ENCODE results near the gene ELN.

ELN gene

GRCh38 chr7:73986158-73986631 lies 41.8 kb upstream of the ELN start:
- Histone ChIP-seq H3K36me3 (replicated peaks; ENCODE audit: low read depth, low read length) (no peaks in the 10 kb centered on the region), H2AFZ (ENCODE audit: low read depth, low read length) (no peak overlapping the region), H4K20me1 (ENCODE audit: insufficient read depth, low read length) (no peaks in the 10 kb centered on the region), H3K79me2 (ENCODE audit: low read length) (no peaks in the 10 kb centered on the region), H3K4me3 (ENCODE audit: low read length) (no peak overlapping the region), H3K27me3 (ENCODE audit: low read depth, low read length) (peaks cover 6% of the 10 kb centered on the region; the same call in 1 of the 2 replicates), H3K9me3 (ENCODE audit: insufficient read depth, low read length) (no peaks in the 10 kb centered on the region), H3K4me1 (ENCODE audit: low read length) (no peaks in the 10 kb centered on the region), H3K4me2 (ENCODE audit: low read length) (no peak overlapping the region), H3K27ac (ENCODE audit: low read length) (no peak overlapping the region), H3K9ac (ENCODE audit: low read length) (no peak overlapping the region)
- no peak for TF ChIP-seq CTCF (IDR thresholded peaks at IDR 0.05; ENCODE audit: low read depth, low read length)
- TF ChIP-seq EZH2phosphoT487 (IDR thresholded peaks at IDR 0.05; ENCODE audit: low read depth) = no peak

- Histone ChIP-seq H3K36me3 (replicated peaks; ENCODE audit: low read depth, low read length) (no peaks in the 10 kb centered on the region), H2AFZ (ENCODE audit: low read depth, low read length) (no peak overlapping the region), H4K20me1 (ENCODE audit: insufficient read depth, low read length) (no peaks in the 10 kb centered on the region), H3K27me3 (ENCODE audit: low read depth, low read length) (no peaks in the 10 kb centered on the region), H3K4me3 (ENCODE audit: low read length) (no peak overlapping the region), H3K9ac (ENCODE audit: low read length) (no peak overlapping the region), H3K4me1 (ENCODE audit: low read length) (no peaks in the 10 kb centered on the region), H3K27ac (ENCODE audit: low read length) (no peak overlapping the region), H3K9me3 (ENCODE audit: insufficient read depth, low read length) (no peaks in the 10 kb centered on the region), H3K4me2 (ENCODE audit: low read length) (no peak overlapping the region), H3K79me2 (ENCODE audit: low read length) (no peaks in the 10 kb centered on the region)
- TF ChIP-seq CTCF (IDR thresholded peaks at IDR 0.05; ENCODE audit: low read depth, low read length) = no peak
- no peak for TF ChIP-seq EZH2phosphoT487 (IDR thresholded peaks at IDR 0.05; ENCODE audit: low read depth)
These were observed 40.7 kb upstream of the ELN start for GRCh38 chr7:73987298-73987697.

- no peak overlapping the region for H3K27ac ChIP-seq (ENCODE audit: low read length)
- H2AFZ ChIP-seq (ENCODE audit: low read depth, low read length) = no peak overlapping the region
- H3K4me1 ChIP-seq (ENCODE audit: low read length) = no peaks in the 10 kb centered on the region
- H3K4me3 ChIP-seq (ENCODE audit: low read length) = no peak overlapping the region
- H3K9ac ChIP-seq (ENCODE audit: low read length) = no peak overlapping the region
- H4K20me1 ChIP-seq (ENCODE audit: insufficient read depth, low read length) = no peaks in the 10 kb centered on the region
- no peak overlapping the region for H3K4me2 ChIP-seq (ENCODE audit: low read length)
- H3K79me2 ChIP-seq (ENCODE audit: low read length) = no peaks in the 10 kb centered on the region
- no peaks in the 10 kb centered on the region for H3K36me3 ChIP-seq (replicated peaks; ENCODE audit: low read depth, low read length)
- H3K9me3 ChIP-seq (ENCODE audit: insufficient read depth, low read length) = no peaks in the 10 kb centered on the region
- H3K27me3 ChIP-seq (ENCODE audit: low read depth, low read length) = no peaks in the 10 kb centered on the region
- TF ChIP-seq CTCF (IDR thresholded peaks at IDR 0.05; ENCODE audit: low read depth, low read length) (no peak), EZH2phosphoT487 (IDR thresholded peaks at IDR 0.05; ENCODE audit: low read depth) (no peak)
These were observed 39.8 kb upstream of the ELN start for GRCh38 chr7:73988197-73988596.

- Histone ChIP-seq H3K27me3 (ENCODE audit: low read depth, low read length) (no peaks in the 10 kb centered on the region), H3K36me3 (replicated peaks; ENCODE audit: low read depth, low read length) (no peaks in the 10 kb centered on the region), H3K4me2 (ENCODE audit: low read length) (no peak overlapping the region), H2AFZ (ENCODE audit: low read depth, low read length) (no peak overlapping the region), H3K4me3 (ENCODE audit: low read length) (no peak overlapping the region), H3K4me1 (ENCODE audit: low read length) (no peaks in the 10 kb centered on the region), H3K9me3 (ENCODE audit: insufficient read depth, low read length) (peaks cover 9% of the 10 kb centered on the region; the same call in 1 of the 2 replicates), H4K20me1 (ENCODE audit: insufficient read depth, low read length) (no peaks in the 10 kb centered on the region), H3K27ac (ENCODE audit: low read length) (no peak overlapping the region), H3K9ac (ENCODE audit: low read length) (no peak overlapping the region), H3K79me2 (ENCODE audit: low read length) (no peaks in the 10 kb centered on the region)
- TF ChIP-seq EZH2phosphoT487 (IDR thresholded peaks at IDR 0.05; ENCODE audit: low read depth) = no peak
- no peak for TF ChIP-seq CTCF (IDR thresholded peaks at IDR 0.05; ENCODE audit: low read depth, low read length)
These were observed 36.4 kb upstream of the ELN start for GRCh38 chr7:73991522-73992100.
